Measurements from ENCODE around the gene TMEM171.

Gene TMEM171

GRCh38 chr5:73153513-73153912 lies 33.1 kb downstream of the TMEM171 start:
- DNase-seq = no peak

DNA sequence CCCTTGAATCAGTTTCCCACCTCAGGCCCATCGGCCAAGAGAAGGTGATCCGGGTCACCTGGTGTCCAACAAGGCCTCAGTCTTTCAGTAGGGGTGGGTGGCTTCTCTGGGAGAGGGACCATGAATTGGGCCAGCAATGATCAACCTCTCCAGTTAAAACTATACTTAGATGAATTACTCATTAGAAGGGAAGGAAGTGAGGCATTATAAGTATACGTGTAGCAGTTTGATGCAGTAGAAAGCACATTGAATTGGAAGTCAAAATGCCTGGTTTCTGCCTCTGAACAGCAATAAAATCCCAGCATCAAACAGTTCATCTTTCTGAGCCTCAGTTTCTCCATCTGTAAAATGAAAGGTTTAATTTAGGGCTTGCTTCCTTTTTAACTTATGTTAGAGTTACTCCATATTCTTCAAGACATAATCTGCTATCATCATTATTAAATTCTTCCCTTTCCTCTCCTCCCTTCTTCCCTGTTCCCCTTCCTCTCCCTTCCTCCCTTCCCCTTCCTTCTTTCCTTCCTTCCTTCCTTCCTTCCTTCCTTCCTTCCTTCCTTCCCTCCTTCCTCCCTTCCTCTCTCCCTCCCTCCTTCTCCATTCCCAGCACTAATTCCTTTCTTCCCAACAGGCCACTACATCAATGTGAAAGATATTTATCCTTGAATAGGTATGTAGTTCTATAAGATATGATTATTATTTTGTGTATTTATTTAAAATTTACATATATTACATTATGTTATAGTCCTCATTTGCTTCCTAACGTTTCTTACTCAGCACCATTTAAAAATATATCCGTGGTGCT lies 34.0 kb downstream of the TMEM171 start:
- no peak for DNase-seq

GRCh38 chr5:73155271-73156222 lies 35.2 kb downstream of the TMEM171 start:
- no peak for DNase-seq

DNA sequence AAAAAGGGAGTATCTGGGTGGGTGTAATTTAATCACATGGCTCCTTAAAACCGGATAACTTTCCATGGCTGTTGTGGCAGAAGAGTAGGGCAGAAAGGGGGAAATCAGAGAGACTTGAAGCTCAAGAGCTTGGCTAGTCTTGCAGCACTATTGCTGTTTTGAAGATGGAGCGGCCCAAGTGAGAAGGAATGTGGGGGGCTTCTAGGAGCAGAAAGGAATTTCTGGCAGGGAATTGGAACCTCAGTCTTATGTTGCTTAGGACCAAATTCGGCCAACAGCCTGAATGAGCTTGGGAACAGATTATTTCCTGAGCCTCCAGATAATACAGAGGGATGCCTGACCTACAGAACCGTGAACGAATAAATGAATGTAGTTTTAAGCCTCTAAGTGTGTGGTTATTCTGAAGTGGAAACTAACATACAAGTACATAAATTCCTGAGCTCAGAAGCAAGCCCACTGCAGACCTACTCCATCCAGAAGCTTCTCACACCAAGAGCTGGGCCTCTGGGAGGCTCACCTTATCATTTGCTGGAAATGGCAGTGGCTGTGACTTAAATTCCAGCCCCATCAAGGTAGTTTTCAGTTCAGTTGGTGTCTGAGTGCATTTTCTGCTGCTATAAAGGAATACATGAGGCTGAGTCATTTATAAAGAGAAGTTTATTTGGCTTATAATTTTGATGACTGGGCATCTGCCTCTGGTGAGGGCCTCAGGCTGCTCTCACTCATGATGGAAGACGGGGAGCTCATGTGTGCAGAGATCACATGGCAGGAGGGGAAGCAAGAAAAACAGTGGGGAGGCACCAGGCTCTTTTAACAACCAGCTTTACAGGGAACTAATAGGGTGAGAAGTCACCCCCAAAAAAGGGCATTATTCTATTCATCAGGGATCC lies 37.3 kb downstream of the TMEM171 start:
- DNase-seq = no peak

- DNase-seq = no peak
These were observed 37.9 kb downstream of the TMEM171 start for GRCh38 chr5:73158313-73158712.

DNA sequence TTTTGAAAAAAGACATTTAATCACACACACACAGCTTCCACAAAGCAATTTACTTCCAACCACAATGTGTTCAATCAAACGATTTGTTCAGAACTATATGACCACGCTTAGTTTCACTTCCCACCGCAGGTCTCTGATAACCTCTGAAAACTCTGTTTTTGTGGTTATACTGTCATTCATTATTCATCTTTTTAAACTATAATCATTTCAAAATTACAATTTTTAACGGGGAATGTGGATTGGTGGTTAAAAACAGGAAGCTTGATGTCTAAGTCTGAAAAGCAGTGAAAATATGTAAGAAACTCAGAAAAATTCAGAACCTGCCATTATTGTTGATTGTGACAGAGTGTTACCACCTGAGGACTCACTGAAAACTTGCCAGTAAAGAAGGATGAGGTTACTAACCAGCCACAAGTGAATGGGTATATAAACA lies 39.9 kb downstream of the TMEM171 start:
- peak; percentile 46 for DNase-seq

- no peak for DNase-seq
These were observed 50.1 kb downstream of the TMEM171 start for GRCh38 chr5:73170522-73170921.

DNA sequence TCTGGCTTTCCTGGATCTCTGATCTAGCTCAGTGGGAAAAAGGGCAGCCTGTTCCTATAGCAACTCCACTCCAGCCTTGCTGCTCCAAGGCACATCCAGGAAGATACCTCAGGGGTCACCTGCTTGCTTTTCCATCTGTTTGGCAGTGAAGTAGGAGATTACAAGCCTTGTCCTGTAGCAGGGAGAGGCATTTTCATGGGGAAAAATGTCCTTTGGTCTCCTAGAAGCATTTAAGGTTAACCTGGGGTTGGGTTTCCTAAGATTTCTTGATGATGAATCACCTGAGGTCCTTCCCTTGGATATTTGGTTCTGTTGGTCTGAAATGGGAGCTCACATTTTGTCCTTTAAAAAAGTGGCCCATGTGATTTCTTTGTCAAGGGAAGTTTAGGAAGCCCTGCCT lies 51.1 kb downstream of the TMEM171 start:
- DNase-seq = no peak

DNA sequence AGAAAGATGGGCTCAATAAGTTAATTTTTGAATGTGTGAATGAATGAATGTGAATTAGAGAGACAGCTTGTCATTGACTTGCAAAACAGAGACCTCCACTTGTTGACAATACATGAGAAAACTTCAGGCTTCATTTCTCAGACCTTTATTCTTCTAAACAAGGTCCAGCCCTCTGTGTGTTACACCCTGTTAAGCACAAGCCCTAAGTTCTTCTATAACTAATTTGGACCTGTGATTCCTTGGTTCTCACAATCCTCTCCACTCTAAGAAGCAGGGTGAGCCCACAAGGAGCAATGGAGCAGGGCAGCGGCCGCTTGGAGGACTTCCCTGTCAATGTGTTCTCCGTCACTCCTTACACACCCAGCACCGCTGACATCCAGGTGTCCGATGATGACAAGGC lies 52.6 kb downstream of the TMEM171 start, which contains the start of gene TMEM174:
TSS of gene TMEM174 (plus strand) at position 243 of the 400 bp plus-strand sequence. CDS start at position 294, 51 bp downstream.
- no peak for DNase-seq

- no peak for DNase-seq
These were observed 53.9 kb downstream of the TMEM171 start for GRCh38 chr5:73174100-73174815.

GRCh38 chr5:73176250-73176649 lies 55.9 kb downstream of the TMEM171 start:
- no peak for DNase-seq

GRCh38 chr5:73178265-73178664 lies 57.9 kb downstream of the TMEM171 start:
- DNase-seq = no peak

DNA sequence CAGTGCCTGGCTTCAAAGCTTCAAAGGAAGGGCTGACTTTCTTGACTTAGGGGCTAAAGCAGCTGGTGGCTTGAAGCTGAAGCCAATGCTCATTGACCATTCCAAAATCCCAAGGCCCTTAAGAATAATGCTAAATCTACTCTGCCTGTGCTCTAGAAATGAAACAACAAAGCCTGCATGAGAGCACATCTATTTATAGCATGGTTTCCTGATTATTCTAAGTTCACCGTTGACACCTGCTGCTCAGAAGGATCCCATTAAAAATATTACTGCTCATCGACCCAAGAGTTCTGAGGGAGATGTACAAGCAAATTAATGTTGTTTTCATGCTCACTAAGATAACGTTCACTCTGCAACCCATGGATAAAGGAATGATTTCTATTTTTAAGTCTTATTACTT lies 59.4 kb downstream of the TMEM171 start:
- no peak for DNase-seq

DNA sequence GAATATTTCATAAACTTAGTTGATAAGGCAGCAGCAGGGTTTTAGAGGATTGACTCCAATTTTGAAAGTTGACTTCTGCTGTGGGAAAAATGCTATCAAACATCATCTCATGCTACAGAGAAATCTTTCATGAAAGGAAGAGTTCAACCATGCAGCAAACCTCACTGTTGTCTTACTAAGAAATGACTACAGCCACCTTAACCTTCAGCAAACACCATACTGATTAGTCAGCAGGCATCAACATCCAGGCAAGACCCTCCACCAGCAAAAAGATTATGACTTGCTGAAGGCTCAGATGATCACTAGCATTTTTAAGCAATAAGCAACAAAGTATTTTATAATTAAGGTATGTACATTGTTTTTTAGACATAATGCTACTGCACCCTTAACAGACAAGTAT lies 60.2 kb downstream of the TMEM171 start:
- DNase-seq = no peak

Measured in stimulated activated CD4-positive, alpha-beta T cell treated with anti-CD3 and anti-CD28 coated beads, Interleukin-4, amount 100 ng/mL, for 1 hour (primary cell).